ENCODE results near the gene SCN8A.

DNA sequence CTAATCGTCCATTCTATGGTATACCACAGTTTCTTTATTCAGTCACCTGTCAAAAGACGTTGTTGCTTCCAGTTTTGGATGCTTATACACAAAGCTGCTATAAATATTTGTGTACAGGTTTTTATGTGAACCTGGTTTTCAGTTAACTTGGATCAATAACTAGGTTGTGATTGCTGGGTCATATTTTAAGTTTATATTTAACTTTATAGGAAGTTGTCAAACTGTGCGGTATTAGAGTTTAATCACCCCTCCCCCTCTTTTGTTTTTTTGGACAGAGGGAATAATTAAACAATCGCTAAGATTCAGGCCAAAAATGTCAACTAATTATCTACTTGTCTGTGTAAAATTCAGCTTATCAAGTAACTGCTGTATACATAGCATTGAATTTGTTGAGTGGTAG lies 34.3 kb downstream of the SCN8A start:
- TF ChIP-seq CTCF (IDR thresholded peaks at IDR 0.05) (no peak), POLR2AphosphoS5 (IDR thresholded peaks at IDR 0.05) (no peak)

All from breast epithelium (tissue), 3 donors.